Muscle of leg (tissue), 11 donors: ENCODE measurements around the gene NOLC1. TPM values are rescaled to one million over a fixed set of nuclear protein-coding genes. Genes with fewer than 3 reads are reported as not detected.

Experiments
- DNase-seq: peaks from one replicate; pipeline ENCODE4 v3.0.0; 2013
- H3K27ac ChIP-seq: one replicate; pipeline ENCODE4 v1.5.1; 2013; ENCODE audit warnings: mild to moderate bottlenecking, low read length, control low read depth
- H3K27me3 ChIP-seq: one replicate; pipeline ENCODE4 v1.6.1; 2013; ENCODE audit warnings: low read length; ENCODE audit not compliant: control insufficient read depth, insufficient read depth
- H3K36me3 ChIP-seq: one replicate; pipeline ENCODE4 v1.6.1; 2013; ENCODE audit warnings: low read length; ENCODE audit not compliant: control insufficient read depth, insufficient read depth
- H3K4me1 ChIP-seq: one replicate; pipeline ENCODE4 v1.6.1; 2013; ENCODE audit warnings: low read length; ENCODE audit not compliant: control insufficient read depth, insufficient read depth
- H3K4me3 ChIP-seq: one replicate; pipeline ENCODE4 v1.5.1; 2013; ENCODE audit warnings: low read length, control low read depth
- H3K9me3 ChIP-seq: replicated peaks from 2 replicates; pipeline ENCODE4 v1.6.1; 2013; ENCODE audit warnings: low read depth, low read length; ENCODE audit not compliant: control insufficient read depth
- WGBS: methylation state at CpG from one replicate; pipeline ENCODE4 v1.1.5; 2013; ENCODE audit warnings: missing lambda C conversion rate; ENCODE audit not compliant: insufficient coverage; 5-methylcytosine and 5-hydroxymethylcytosine counted together
- polyA plus RNA-seq, 8 donors: library from polyadenylated mRNA; unstranded; fragments of 120-200 nt; gene quantifications; one replicate each; pipeline versions ENCODE4 v1.2.1 to v1.2.3, GENCODE V29; 2013; ENCODE audit warnings: inconsistent platforms in 1 of 8, low replicate concordance in 1 of 8; ENCODE audit not compliant: insufficient read length in 8 of 8, insufficient read depth in 1 of 8
- total RNA-seq: library from RNA; stranded (reverse); fragments of 120-200 nt; gene quantifications from one replicate; pipeline ENCODE4 v1.2.4, GENCODE V29; 2013

NOLC1 gene
- total and polyA plus RNA-seq, 9 donors: 34.5 to 78.2 (median 67.3) TPM

GRCh38 chr10:102153093-102153620 is 968 bp downstream of the NOLC1 start:
- 51% methylated on average over 2 of the region's 5 CpGs for WGBS
- peaks cover 53% of the 10 kb centered on the region for H3K36me3 ChIP-seq
- H3K27ac ChIP-seq: peak overlapping the region; percentile 97
- DNase-seq: no peak
- H3K4me3 ChIP-seq: peak overlapping the region; percentile 76
- H3K4me1 ChIP-seq: peaks cover 11% of the 10 kb centered on the region
- H3K9me3 ChIP-seq: no peaks in the 10 kb centered on the region
- no peaks in the 10 kb centered on the region for H3K27me3 ChIP-seq

- DNase-seq: no peak
- 97% methylated on average over 4 of the region's 11 CpGs for WGBS
- Histone ChIP-seq H3K4me3 (no peak overlapping the region), H3K27me3 (no peaks in the 10 kb centered on the region), H3K4me1 (peaks cover 11% of the 10 kb centered on the region), H3K36me3 (peaks cover 46% of the 10 kb centered on the region), H3K27ac (no peak overlapping the region), H3K9me3 (no peaks in the 10 kb centered on the region)
Measured at GRCh38 chr10:102154466-102155116, 2.4 kb downstream of the NOLC1 start.

- Histone ChIP-seq H3K4me1 (peaks cover 6% of the 10 kb centered on the region), H3K4me3 (no peak overlapping the region), H3K27ac (no peak overlapping the region), H3K27me3 (no peaks in the 10 kb centered on the region), H3K36me3 (peaks cover 66% of the 10 kb centered on the region), H3K9me3 (no peaks in the 10 kb centered on the region)
- no peak for DNase-seq
- 78% methylated on average over 3 of the region's 3 CpGs for WGBS
Measured at GRCh38 chr10:102157224-102157623, 5.0 kb downstream of the NOLC1 start.

- Histone ChIP-seq H3K36me3 (peaks cover 74% of the 10 kb centered on the region), H3K9me3 (no peaks in the 10 kb centered on the region), H3K27ac (no peak overlapping the region), H3K4me1 (no peaks in the 10 kb centered on the region), H3K27me3 (no peaks in the 10 kb centered on the region), H3K4me3 (no peak overlapping the region)
- DNase-seq: no peak
- WGBS: 90% methylated on average over 2 of the region's 5 CpGs
Measured at GRCh38 chr10:102159051-102159597, 6.9 kb downstream of the NOLC1 start.

- DNase-seq: no peak
- Histone ChIP-seq H3K36me3 (peaks cover 68% of the 10 kb centered on the region), H3K9me3 (no peaks in the 10 kb centered on the region), H3K27ac (no peak overlapping the region), H3K4me3 (no peak overlapping the region), H3K27me3 (no peaks in the 10 kb centered on the region), H3K4me1 (no peaks in the 10 kb centered on the region)
- no CpG with 5 or more reads among the region's 4 CpGs for WGBS
Measured at GRCh38 chr10:102159831-102160230, 7.6 kb downstream of the NOLC1 start.

- H3K4me1 ChIP-seq: no peaks in the 10 kb centered on the region
- H3K27ac ChIP-seq: no peak overlapping the region
- DNase-seq: no peak
- no peaks in the 10 kb centered on the region for H3K9me3 ChIP-seq
- H3K4me3 ChIP-seq: no peak overlapping the region
- peaks cover 42% of the 10 kb centered on the region for H3K36me3 ChIP-seq
- no peaks in the 10 kb centered on the region for H3K27me3 ChIP-seq
- WGBS: 62% methylated on average over 2 of the region's 4 CpGs
Measured at GRCh38 chr10:102163342-102163989, 11.3 kb downstream of the NOLC1 start.

GRCh38 chr10:102167861-102168260 is 15.7 kb downstream of the NOLC1 start:
- Histone ChIP-seq H3K27me3 (peaks cover 2% of the 10 kb centered on the region), H3K36me3 (peaks cover 5% of the 10 kb centered on the region), H3K9me3 (no peaks in the 10 kb centered on the region), H3K27ac (no peak overlapping the region), H3K4me3 (no peak overlapping the region), H3K4me1 (peaks cover 4% of the 10 kb centered on the region)
- no CpG with 5 or more reads among the region's 1 CpG for WGBS
- DNase-seq: no peak

- H3K4me1 ChIP-seq: peaks cover 4% of the 10 kb centered on the region
- no peak for DNase-seq
- no peak overlapping the region for H3K27ac ChIP-seq
- no peaks in the 10 kb centered on the region for H3K9me3 ChIP-seq
- WGBS: no CpG with 5 or more reads among the region's 3 CpGs
- peaks cover 2% of the 10 kb centered on the region for H3K27me3 ChIP-seq
- no peak overlapping the region for H3K4me3 ChIP-seq
- no peaks in the 10 kb centered on the region for H3K36me3 ChIP-seq
Measured at GRCh38 chr10:102170602-102171001, 18.4 kb downstream of the NOLC1 start.

- H3K4me3 ChIP-seq: no peak overlapping the region
- peaks cover 4% of the 10 kb centered on the region for H3K4me1 ChIP-seq
- H3K36me3 ChIP-seq: no peaks in the 10 kb centered on the region
- H3K27me3 ChIP-seq: peaks cover 2% of the 10 kb centered on the region
- no peaks in the 10 kb centered on the region for H3K9me3 ChIP-seq
- no peak overlapping the region for H3K27ac ChIP-seq
- 77% methylated on average over 4 of the region's 8 CpGs for WGBS
- no peak for DNase-seq
Measured at GRCh38 chr10:102172288-102172687, 20.1 kb downstream of the NOLC1 start.

- 60% methylated on average over 1 of the region's 4 CpGs for WGBS
- no peaks in the 10 kb centered on the region for H3K9me3 ChIP-seq
- H3K27me3 ChIP-seq: no peaks in the 10 kb centered on the region
- H3K27ac ChIP-seq: no peak overlapping the region
- H3K36me3 ChIP-seq: no peaks in the 10 kb centered on the region
- no peak overlapping the region for H3K4me3 ChIP-seq
- H3K4me1 ChIP-seq: no peaks in the 10 kb centered on the region
- no peak for DNase-seq
Measured at GRCh38 chr10:102175415-102175814, 23.2 kb downstream of the NOLC1 start.
